ENCODE results near the gene APBA2. TPM values are rescaled to one million over a fixed set of nuclear protein-coding genes. Genes with fewer than 3 reads are reported as not detected.

The APBA2 gene
- total RNA-seq, 5 donors from 2014 or later (not counting 1 experiment from before 2014, with no cell fraction given): 78.9 to 118 (median 94.9) TPM

DNA sequence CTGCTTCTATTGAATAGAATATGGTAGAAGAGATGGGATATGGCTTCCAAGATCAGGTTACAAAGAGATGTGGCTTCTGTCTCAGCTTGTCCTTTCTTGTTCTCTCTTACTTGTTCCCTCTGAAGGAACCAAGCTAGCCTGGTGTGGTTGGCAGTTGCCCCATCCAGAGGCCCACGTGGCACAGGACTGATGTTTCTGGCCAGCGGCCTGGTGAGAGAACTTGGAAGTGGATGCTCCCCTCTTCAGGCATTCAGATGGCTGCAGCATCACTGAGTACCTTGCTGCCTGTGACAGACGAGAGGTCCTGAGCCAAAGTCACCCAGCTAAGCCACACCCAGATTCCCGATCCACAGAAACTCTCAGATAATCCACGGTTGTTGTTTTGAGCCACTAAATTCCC, 200.2 kb downstream of the APBA2 start:
- H3K4me3 Mint-ChIP-seq: no peak overlapping the region
- H3K27ac Mint-ChIP-seq: peak overlapping the region in 1 of 2 donors; percentile 55
- H3K4me1 ChIP-seq (ENCODE audit: control insufficient read depth in 1 of 2, extremely low read depth in 1 of 2, insufficient read depth in 2 of 2, low read length in 2 of 2): peaks cover 0 to 37% of the 10 kb centered on the region in 2 experiments
- peaks cover 0 to 7% of the 10 kb centered on the region in 2 donors for H3K36me3 ChIP-seq (ENCODE audit: control insufficient read depth in 2 of 2, extremely low read depth in 1 of 2, insufficient read depth in 1 of 2, low read length in 1 of 2)
- ATAC-seq (replicated peaks in 1 of 4) (no peak), DNase-seq (no peak)
- no peaks in the 10 kb centered on the region for H3K9me3 ChIP-seq
- no peaks in the 10 kb centered on the region for H3K27me3 ChIP-seq (replicated peaks in 1 of 2; ENCODE audit: control insufficient read depth in 2 of 2, extremely low read depth in 1 of 2, insufficient read depth in 2 of 2, low read length in 1 of 2)
- CTCF ChIA-PET: no interaction called here
- WGBS (ENCODE audit: insufficient coverage): 96% methylated on average over 5 of the region's 5 CpGs
- H3K4me3 ChIP-seq (ENCODE audit: control insufficient read depth in 1 of 2, extremely low read depth in 1 of 2, low read length in 1 of 2): no peak overlapping the region
- H3K27me3 Mint-ChIP-seq: no peaks in the 10 kb centered on the region
- no peak overlapping the region for H3K27ac ChIP-seq (ENCODE audit: low read length)
- peaks cover 0 to 3% (median 0%) of the 10 kb centered on the region in 3 donors for H3K9me3 Mint-ChIP-seq
- peaks cover 23% of the 10 kb centered on the region for H3K36me3 Mint-ChIP-seq
- peaks cover 36 to 48% (median 42%) of the 10 kb centered on the region in 3 donors for H3K4me1 Mint-ChIP-seq
- POLR2A ChIA-PET: no interaction called here

DNA sequence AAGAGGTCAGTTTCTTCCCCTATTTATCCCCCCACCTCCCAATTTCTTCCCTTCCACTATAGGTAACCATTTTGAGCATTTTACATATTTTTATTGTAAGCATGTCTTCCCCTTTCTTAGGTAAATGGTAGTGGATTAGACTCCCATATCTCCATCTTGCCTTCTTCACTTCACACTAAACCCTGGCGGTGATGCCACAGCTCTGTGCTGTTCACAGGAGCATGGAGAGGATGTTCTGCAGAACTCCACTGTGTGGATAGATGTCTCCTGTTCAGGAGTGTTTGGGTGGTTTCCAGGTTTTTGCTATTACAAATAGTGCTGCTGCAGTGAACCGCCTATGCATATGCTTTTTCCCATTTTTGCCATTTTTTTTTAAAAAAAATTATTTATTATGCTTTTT, 201.1 kb downstream of the APBA2 start:
- Mint-ChIP-seq H3K9me3 (peaks cover 0 to 3% (median 0%) of the 10 kb centered on the region in 3 donors), H3K27me3 (no peaks in the 10 kb centered on the region), H3K4me1 (peaks cover 36 to 48% (median 42%) of the 10 kb centered on the region in 3 donors), H3K27ac (peak overlapping the region in 1 of 2 donors; percentile 58), H3K4me3 (no peak overlapping the region), H3K36me3 (peaks cover 21% of the 10 kb centered on the region)
- Histone ChIP-seq H3K27ac (ENCODE audit: low read length) (no peak overlapping the region), H3K4me3 (ENCODE audit: control insufficient read depth in 1 of 2, extremely low read depth in 1 of 2, low read length in 1 of 2) (no peak overlapping the region), H3K4me1 (ENCODE audit: control insufficient read depth in 1 of 2, extremely low read depth in 1 of 2, insufficient read depth in 2 of 2, low read length in 2 of 2) (peaks cover 0 to 37% of the 10 kb centered on the region in 2 experiments), H3K27me3 (replicated peaks in 1 of 2; ENCODE audit: control insufficient read depth in 2 of 2, extremely low read depth in 1 of 2, insufficient read depth in 2 of 2, low read length in 1 of 2) (no peaks in the 10 kb centered on the region), H3K36me3 (ENCODE audit: control insufficient read depth in 2 of 2, extremely low read depth in 1 of 2, insufficient read depth in 1 of 2, low read length in 1 of 2) (peaks cover 0 to 5% of the 10 kb centered on the region in 2 donors), H3K9me3 (no peaks in the 10 kb centered on the region)
- DNase-seq (no peak), ATAC-seq (replicated peaks in 1 of 4) (no peak)
- ChIA-PET POLR2A (no interaction called here), CTCF (no interaction called here)
- WGBS (ENCODE audit: insufficient coverage): no CpG with 5 or more reads among the region's 2 CpGs

DNA sequence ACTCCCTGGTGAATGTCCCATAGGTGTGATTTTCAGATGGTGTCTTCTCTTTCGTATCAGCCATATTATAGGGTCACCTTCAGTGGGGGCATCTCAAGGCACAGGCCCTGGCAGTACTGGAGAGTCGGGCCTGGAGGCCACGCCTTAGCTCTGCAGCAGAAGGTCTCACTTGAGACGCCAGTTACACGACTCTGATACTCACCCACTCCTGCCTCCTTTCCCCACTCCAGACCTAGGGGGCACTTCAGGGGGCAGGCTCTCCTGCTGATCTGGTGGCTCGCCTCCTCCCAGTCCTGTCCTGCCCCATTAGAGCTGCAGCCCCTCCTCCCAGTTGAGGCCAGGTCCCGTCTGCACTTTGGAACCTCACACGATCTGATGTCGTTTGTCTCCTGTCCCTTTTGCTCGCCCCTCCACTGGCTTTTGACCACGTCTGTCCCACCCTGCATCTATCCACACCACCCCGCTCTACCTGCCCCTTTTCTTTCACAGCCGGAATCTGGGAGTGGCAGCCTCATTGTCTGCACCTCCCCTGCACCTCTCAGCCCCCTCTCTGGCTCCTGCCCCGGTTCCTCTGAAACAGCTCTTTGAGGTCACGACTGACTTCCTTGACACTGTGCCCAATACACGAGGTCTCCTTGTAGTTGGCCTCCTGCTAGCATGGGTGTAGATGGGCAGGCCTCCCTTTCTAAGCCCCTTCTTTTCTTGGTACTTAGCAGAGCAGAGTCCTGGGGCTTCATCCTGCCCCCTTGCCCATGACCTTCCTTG, 201.9 kb downstream of the APBA2 start:
- Histone ChIP-seq H3K4me3 (ENCODE audit: control insufficient read depth in 1 of 2, extremely low read depth in 1 of 2, low read length in 1 of 2) (no peak overlapping the region), H3K27ac (ENCODE audit: low read length) (no peak overlapping the region), H3K9me3 (no peaks in the 10 kb centered on the region), H3K4me1 (ENCODE audit: control insufficient read depth in 1 of 2, extremely low read depth in 1 of 2, insufficient read depth in 2 of 2, low read length in 2 of 2) (peaks cover 0 to 37% of the 10 kb centered on the region in 2 experiments), H3K27me3 (replicated peaks in 1 of 2; ENCODE audit: control insufficient read depth in 2 of 2, extremely low read depth in 1 of 2, insufficient read depth in 2 of 2, low read length in 1 of 2) (no peaks in the 10 kb centered on the region), H3K36me3 (ENCODE audit: control insufficient read depth in 2 of 2, extremely low read depth in 1 of 2, insufficient read depth in 1 of 2, low read length in 1 of 2) (peaks cover 3 to 9% of the 10 kb centered on the region in 2 donors)
- WGBS (ENCODE audit: insufficient coverage): 83% methylated on average over 15 of the region's 16 CpGs
- Mint-ChIP-seq H3K27me3 (no peaks in the 10 kb centered on the region), H3K9me3 (peaks cover 0 to 3% (median 0%) of the 10 kb centered on the region in 3 donors), H3K27ac (peak overlapping the region; percentile 88 to 89), H3K36me3 (peaks cover 20% of the 10 kb centered on the region), H3K4me1 (peaks cover 36 to 48% (median 42%) of the 10 kb centered on the region in 3 donors), H3K4me3 (no peak overlapping the region)
- CTCF ChIA-PET: interaction anchor here in 1 of 2 donors (0.6 kb wide), 1 partner anchor 48 kb away, joined by 3 read pairs; no protein-coding TSS in a partner anchor
- ATAC-seq (replicated peaks in 1 of 4) (no peak), DNase-seq (no peak)
- POLR2A ChIA-PET: interaction anchor here in 1 of 2 donors (0.6 kb wide), 1 partner anchor 254 kb away, joined by 4 read pairs; no protein-coding TSS in a partner anchor

DNA sequence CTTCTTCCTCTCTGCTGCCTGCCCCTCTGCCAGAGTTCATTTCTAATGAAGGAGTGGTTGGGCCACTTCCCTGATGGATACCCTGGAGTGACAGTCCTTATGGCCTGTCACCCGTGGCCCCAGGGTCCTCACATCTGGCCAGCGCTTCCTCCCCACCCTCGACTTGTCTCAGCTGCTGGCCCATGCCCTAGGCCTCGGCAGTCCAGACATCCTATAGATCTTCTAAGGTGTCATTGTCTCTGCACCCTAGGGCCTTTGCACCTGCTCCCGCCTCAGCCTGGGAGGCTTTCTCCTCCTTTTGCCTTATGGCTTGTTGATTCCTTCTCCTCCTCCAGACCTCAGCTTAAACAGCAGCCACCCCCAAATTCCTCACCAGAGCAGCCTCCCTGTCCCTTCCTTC, 202.9 kb downstream of the APBA2 start:
- peak overlapping the region; percentile 88 to 89 for H3K27ac Mint-ChIP-seq
- WGBS (ENCODE audit: insufficient coverage): 91% methylated on average over 5 of the region's 5 CpGs
- ChIA-PET CTCF (interaction anchor here (0.8 kb wide), 2 partner anchors 14 to 215 kb away, joined by 3 read pairs; no protein-coding TSS in a partner anchor), POLR2A (no interaction called here)
- H3K36me3 Mint-ChIP-seq: peaks cover 18% of the 10 kb centered on the region
- Histone ChIP-seq H3K27ac (ENCODE audit: low read length) (peak overlapping the region; percentile 56), H3K36me3 (ENCODE audit: control insufficient read depth in 2 of 2, extremely low read depth in 1 of 2, insufficient read depth in 1 of 2, low read length in 1 of 2) (peaks cover 11 to 17% of the 10 kb centered on the region in 2 donors), H3K9me3 (no peaks in the 10 kb centered on the region), H3K4me3 (ENCODE audit: control insufficient read depth in 1 of 2, extremely low read depth in 1 of 2, low read length in 1 of 2) (no peak overlapping the region), H3K4me1 (ENCODE audit: control insufficient read depth in 1 of 2, extremely low read depth in 1 of 2, insufficient read depth in 2 of 2, low read length in 2 of 2) (peaks cover 0 to 37% of the 10 kb centered on the region in 2 experiments), H3K27me3 (replicated peaks in 1 of 2; ENCODE audit: control insufficient read depth in 2 of 2, extremely low read depth in 1 of 2, insufficient read depth in 2 of 2, low read length in 1 of 2) (no peaks in the 10 kb centered on the region)
- peaks cover 36 to 48% (median 42%) of the 10 kb centered on the region in 3 donors for H3K4me1 Mint-ChIP-seq
- DNase-seq (no peak), ATAC-seq (replicated peaks in 1 of 4) (no peak)
- H3K4me3 Mint-ChIP-seq: peak overlapping the region in 1 of 3 donors; percentile 26
- peaks cover 0 to 3% (median 0%) of the 10 kb centered on the region in 3 donors for H3K9me3 Mint-ChIP-seq
- H3K27me3 Mint-ChIP-seq: no peaks in the 10 kb centered on the region

DNA sequence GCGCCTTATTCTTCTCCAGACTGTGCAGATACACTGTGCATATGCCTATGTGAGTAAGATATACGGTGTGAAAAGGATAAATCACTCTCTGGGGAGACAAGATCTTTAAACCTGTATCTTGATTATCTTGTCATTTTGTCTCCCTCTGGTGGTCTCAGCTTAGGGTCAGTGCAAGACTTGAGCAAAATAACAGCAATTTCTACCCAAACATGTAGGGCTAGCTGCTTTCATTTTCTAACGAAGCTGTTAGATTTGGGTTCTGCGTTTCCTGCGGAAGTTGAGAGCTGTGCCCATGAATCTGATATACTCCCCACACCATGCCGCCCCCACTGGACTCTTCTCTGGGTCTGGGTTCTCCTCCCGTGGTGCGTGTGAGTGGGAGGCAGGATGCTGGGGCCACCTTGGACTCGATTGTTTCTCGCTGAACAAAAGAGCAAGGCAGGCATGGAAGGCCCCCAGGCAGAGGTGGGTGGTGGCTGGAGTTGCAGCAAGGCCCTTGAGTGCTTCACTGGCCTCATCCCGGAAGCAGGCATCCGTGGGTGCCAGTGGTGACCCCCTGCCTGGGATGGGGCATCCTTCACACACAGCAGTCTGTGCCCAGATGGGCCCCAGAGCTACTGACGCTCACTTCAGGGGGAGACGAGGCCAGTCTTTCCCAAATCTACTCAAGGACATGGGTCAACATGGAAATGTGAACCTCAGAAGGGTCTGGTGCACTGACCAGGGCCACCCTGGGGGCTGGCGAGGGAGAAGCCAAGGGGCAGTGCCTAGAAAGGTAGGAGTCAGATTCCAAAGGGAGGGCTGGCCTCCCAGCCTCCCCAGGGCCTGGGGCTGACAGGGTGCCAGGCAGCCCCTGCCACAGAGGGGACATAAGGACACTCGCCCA, 204.2 kb downstream of the APBA2 start:
- Mint-ChIP-seq H3K36me3 (peaks cover 18% of the 10 kb centered on the region), H3K4me3 (peak overlapping the region; percentile 26 to 66 (median 43)), H3K27me3 (no peaks in the 10 kb centered on the region), H3K4me1 (peaks cover 36 to 46% (median 42%) of the 10 kb centered on the region in 3 donors), H3K9me3 (no peaks in the 10 kb centered on the region), H3K27ac (peak overlapping the region; percentile 88 to 89)
- H3K4me1 ChIP-seq (ENCODE audit: control insufficient read depth in 1 of 2, extremely low read depth in 1 of 2, insufficient read depth in 2 of 2, low read length in 2 of 2): peaks cover 0 to 37% of the 10 kb centered on the region in 2 experiments
- DNase-seq (peak in 12 of 35 experiments; percentile 4 to 66 (median 23)), ATAC-seq (replicated peaks in 1 of 4) (peak; percentile 28 to 66 (median 52))
- WGBS (ENCODE audit: insufficient coverage): 49% methylated on average over 6 of the region's 16 CpGs
- H3K27me3 ChIP-seq (replicated peaks in 1 of 2; ENCODE audit: control insufficient read depth in 2 of 2, extremely low read depth in 1 of 2, insufficient read depth in 2 of 2, low read length in 1 of 2): no peaks in the 10 kb centered on the region
- peaks cover 16 to 21% of the 10 kb centered on the region in 2 donors for H3K36me3 ChIP-seq (ENCODE audit: control insufficient read depth in 2 of 2, extremely low read depth in 1 of 2, insufficient read depth in 1 of 2, low read length in 1 of 2)
- peak overlapping the region in 1 of 2 donors; percentile 28 for H3K4me3 ChIP-seq (ENCODE audit: control insufficient read depth in 1 of 2, extremely low read depth in 1 of 2, low read length in 1 of 2)
- no peaks in the 10 kb centered on the region for H3K9me3 ChIP-seq
- peak overlapping the region; percentile 56 for H3K27ac ChIP-seq (ENCODE audit: low read length)
- POLR2A ChIA-PET: no interaction called here
- CTCF ChIA-PET: interaction anchor here (0.6 to 1.2 kb wide), 6 partner anchors 10 to 152 kb away, joined by 3 to 4 read pairs (median 3); no protein-coding TSS in a partner anchor
